Testis (tissue), 3 donors: ENCODE data around the gene DLGAP4. TPM values are rescaled to one million over a fixed set of nuclear protein-coding genes. Genes with fewer than 3 reads are reported as not detected.

Source experiments
- DNase-seq: peaks from one replicate; pipeline ENCODE4 v3.0.0-alpha.2; 2019
- H3K27ac ChIP-seq, 2 donors: fragments of 200-600 bp; sonication (generic); one replicate each; pipeline ENCODE4 v1.5.1; 2019
- H3K27me3 ChIP-seq: fragments of 200-600 bp; sonication (generic); one replicate; pipeline ENCODE4 v1.5.1; 2019
- H3K36me3 ChIP-seq: fragments of 200-600 bp; sonication (generic); one replicate; pipeline ENCODE4 v1.5.1; 2017; ENCODE audit warnings: low read depth; ENCODE audit errors: missing control alignments
- H3K4me1 ChIP-seq: fragments of 200-600 bp; sonication (generic); one replicate; pipeline ENCODE4 v1.5.1; 2019
- H3K4me3 ChIP-seq, 2 donors: fragments of 200-600 bp; sonication (generic); one replicate each; pipeline ENCODE4 v1.5.1; 2017 to 2019
- H3K9me3 ChIP-seq: fragments of 200-600 bp; sonication (generic); one replicate; pipeline ENCODE4 v1.5.1; 2017
- CTCF ChIP-seq, 3 experiments: fragments of 450-650 bp in 2 of 3; fragments of 200-600 bp in 1 of 3; sonication (generic) in 1 of 3; IDR thresholded peaks; one replicate each; pipeline ENCODE4 v1.5.1; 2016 to 2019; ENCODE audit warnings: antibody characterized with exemption in 3 of 3, mild to moderate bottlenecking in 2 of 3, moderate library complexity in 1 of 3
- POLR2A ChIP-seq: fragments of 450-650 bp; IDR thresholded peaks from one replicate; pipeline ENCODE4 v1.6.1; 2017; ENCODE audit warnings: antibody characterized with exemption, mild to moderate bottlenecking, moderate library complexity
- WGBS, 2 donors: methylation state at CpG; one replicate each; pipeline ENCODE4 v1.1.5; 2018; 5-methylcytosine and 5-hydroxymethylcytosine counted together
- intact Hi-C: fragments of 100-400 bp; cut with DNase I; formaldehyde crosslinking; loops from one replicate; pipeline ENCODE4 v1.15.1; 2023; ENCODE audit warnings: low total_unique reads
- polyA plus RNA-seq: library from polyadenylated mRNA; stranded (reverse); fragments of 350-450 nt; fragmentation: Illumina TruSeq; extraction: RNeasy Lipid Tissue Mini Kit (QIAGEN cat#74804); gene quantifications from one replicate; pipeline ENCODE4 v1.2.3, GENCODE V29; 2014; ENCODE audit warnings: low read depth, low replicate concordance; ENCODE audit not compliant: insufficient read depth
- total RNA-seq, 2 donors: library from RNA; depleted of rRNA; stranded (reverse); fragments of >200 nt; gene quantifications; one replicate each; pipeline ENCODE4 v1.2.3, GENCODE V29; 2016

The DLGAP4 gene
- total and polyA plus RNA-seq, 3 donors from 2014 or later: 69.1 to 110 (median 110) TPM

DNA sequence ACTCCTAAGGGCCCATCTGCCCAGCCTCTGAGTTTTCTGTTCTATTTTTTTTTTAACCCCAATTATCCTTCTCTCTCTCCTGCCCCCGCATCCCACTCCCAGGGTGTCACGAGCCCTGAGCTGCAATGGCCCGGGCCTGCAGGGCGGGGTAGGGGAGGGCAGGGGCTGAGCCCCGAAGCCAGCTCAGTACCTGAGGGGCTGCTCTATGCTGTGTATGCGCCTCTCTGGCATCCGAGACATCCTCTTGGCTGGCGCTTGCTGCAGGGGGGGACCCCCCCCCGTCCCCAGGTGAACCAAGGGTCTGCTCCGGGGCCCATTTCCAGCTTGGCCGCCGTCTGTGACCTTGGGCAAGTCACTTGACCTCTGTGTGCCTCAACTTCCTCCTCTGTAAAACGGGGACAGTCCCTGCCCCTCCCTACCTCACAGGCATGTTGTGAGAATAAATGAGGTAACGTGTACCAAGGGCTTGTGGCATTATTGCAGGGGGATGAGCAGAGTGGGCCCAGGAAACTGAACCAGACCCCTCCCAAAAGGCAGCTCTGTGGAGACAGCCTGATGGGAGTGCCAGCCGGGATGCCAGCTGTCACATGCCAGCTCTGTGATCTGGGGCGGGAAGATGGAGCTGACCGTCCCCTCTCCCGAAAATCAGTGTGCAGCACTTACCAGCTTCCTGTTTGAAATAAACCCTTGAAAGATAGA is 222.2 kb downstream of the DLGAP4 start:
- H3K4me3 ChIP-seq: no peak overlapping the region
- intact Hi-C loops: no loop called here
- H3K27ac ChIP-seq: peak overlapping the region; percentile 84 to 88
- no peaks in the 10 kb centered on the region for H3K9me3 ChIP-seq
- no peaks in the 10 kb centered on the region for H3K36me3 ChIP-seq
- 68 to 76% methylated on average over 11 to 18 of the region's 18 CpGs for WGBS, 2 donors
- no peak for TF ChIP-seq POLR2A
- TF ChIP-seq CTCF (IDR thresholded peaks at IDR 0.05): no peak
- no peak for DNase-seq
- H3K4me1 ChIP-seq: peaks cover 32% of the 10 kb centered on the region
- no peaks in the 10 kb centered on the region for H3K27me3 ChIP-seq

- no peaks in the 10 kb centered on the region for H3K9me3 ChIP-seq
- intact Hi-C loops: no loop called here
- no peaks in the 10 kb centered on the region for H3K27me3 ChIP-seq
- peaks cover 25% of the 10 kb centered on the region for H3K4me1 ChIP-seq
- TF ChIP-seq POLR2A (no peak), CTCF (IDR thresholded peaks at IDR 0.05) (no peak)
- H3K36me3 ChIP-seq: no peaks in the 10 kb centered on the region
- no peak overlapping the region for H3K4me3 ChIP-seq
- no peak for DNase-seq
- WGBS, 2 donors: 88% methylated on average over 14 of the region's 14 CpGs
- H3K27ac ChIP-seq: peak overlapping the region; percentile 84 to 88
Measured at GRCh38 chr20:36528875-36529417, 222.8 kb downstream of the DLGAP4 start.

GRCh38 chr20:36532388-36532787 is 226.2 kb downstream of the DLGAP4 start:
- 80 to 87% methylated on average over 10 of the region's 10 CpGs for WGBS, 2 donors
- no peaks in the 10 kb centered on the region for H3K9me3 ChIP-seq
- H3K4me1 ChIP-seq: peaks cover 5% of the 10 kb centered on the region
- TF ChIP-seq POLR2A: no peak
- no peak for TF ChIP-seq CTCF (IDR thresholded peaks at IDR 0.05)
- DNase-seq: no peak
- intact Hi-C loops: no loop called here
- H3K27ac ChIP-seq: no peak overlapping the region
- no peaks in the 10 kb centered on the region for H3K36me3 ChIP-seq
- no peaks in the 10 kb centered on the region for H3K27me3 ChIP-seq
- H3K4me3 ChIP-seq: no peak overlapping the region

GRCh38 chr20:36532822-36533221 is 226.7 kb downstream of the DLGAP4 start:
- no peak overlapping the region for H3K4me3 ChIP-seq
- H3K27ac ChIP-seq: no peak overlapping the region
- no peaks in the 10 kb centered on the region for H3K36me3 ChIP-seq
- intact Hi-C loops: no loop called here
- TF ChIP-seq POLR2A (no peak), CTCF (IDR thresholded peaks at IDR 0.05) (no peak)
- H3K4me1 ChIP-seq: peaks cover under 1% of the 10 kb centered on the region
- no peaks in the 10 kb centered on the region for H3K9me3 ChIP-seq
- no peaks in the 10 kb centered on the region for H3K27me3 ChIP-seq
- DNase-seq: no peak
- WGBS, 2 donors: 72 to 79% methylated on average over 3 of the region's 3 CpGs
